ENCODE data around the gene APLF.
A peak's percentile ranks its signal among the peaks of the same experiment; 100 is the strongest.
"Not testable (repeated sequence)": the region's sequence is repeated elsewhere in the genome, so short reads cannot be mapped to it uniquely, and the experiment has no call there.

APLF gene

GRCh38 chr2:68514316-68514929 lies 47.0 kb downstream of the APLF start:
- peaks cover 6% of the 10 kb centered on the region for H3K4me1 Mint-ChIP-seq (ENCODE audit: low read depth)
- no peak overlapping the region for H3K4me3 Mint-ChIP-seq
- no peak overlapping the region for H3K27ac Mint-ChIP-seq
- no peaks in the 10 kb centered on the region for H3K9me3 Mint-ChIP-seq
- intact Hi-C loops (cut with micrococcal nuclease) = no loop called here
- no peaks in the 10 kb centered on the region for H3K27me3 Mint-ChIP-seq
- H3K36me3 Mint-ChIP-seq (ENCODE audit: low read depth) = no peaks in the 10 kb centered on the region

GRCh38 chr2:68516051-68516955 lies 48.9 kb downstream of the APLF start:
- Mint-ChIP-seq H3K27ac (no peak overlapping the region), H3K27me3 (no peaks in the 10 kb centered on the region), H3K4me3 (no peak overlapping the region), H3K9me3 (no peaks in the 10 kb centered on the region), H3K4me1 (ENCODE audit: low read depth) (peaks cover 6% of the 10 kb centered on the region), H3K36me3 (ENCODE audit: low read depth) (no peaks in the 10 kb centered on the region)
- intact Hi-C loops (cut with micrococcal nuclease) = no loop called here

GRCh38 chr2:68519236-68519635 lies 51.9 kb downstream of the APLF start:
- Mint-ChIP-seq H3K4me3 (no peak overlapping the region), H3K27me3 (no peaks in the 10 kb centered on the region), H3K36me3 (ENCODE audit: low read depth) (no peaks in the 10 kb centered on the region), H3K4me1 (ENCODE audit: low read depth) (no peaks in the 10 kb centered on the region), H3K27ac (no peak overlapping the region), H3K9me3 (no peaks in the 10 kb centered on the region)
- intact Hi-C loops (cut with micrococcal nuclease) = no loop called here

GRCh38 chr2:68521037-68521436 lies 53.7 kb downstream of the APLF start:
- H3K27me3 Mint-ChIP-seq = no peaks in the 10 kb centered on the region
- H3K27ac Mint-ChIP-seq = no peak overlapping the region
- H3K4me1 Mint-ChIP-seq (ENCODE audit: low read depth) = no peaks in the 10 kb centered on the region
- no peaks in the 10 kb centered on the region for H3K9me3 Mint-ChIP-seq
- intact Hi-C loops (cut with micrococcal nuclease) = no loop called here
- peaks cover 4% of the 10 kb centered on the region for H3K36me3 Mint-ChIP-seq (ENCODE audit: low read depth)
- H3K4me3 Mint-ChIP-seq = no peak overlapping the region

- H3K4me3 Mint-ChIP-seq; H3K27ac Mint-ChIP-seq; H3K4me1 Mint-ChIP-seq (ENCODE audit: low read depth); H3K27me3 Mint-ChIP-seq; intact Hi-C loops (cut with micrococcal nuclease): not testable (repeated sequence)
- Mint-ChIP-seq H3K36me3 (ENCODE audit: low read depth) (peaks cover 35% of the 10 kb centered on the region), H3K9me3 (peaks cover 13% of the 10 kb centered on the region)
These were observed 59.6 kb downstream of the APLF start for GRCh38 chr2:68526943-68527342.

GRCh38 chr2:68527343-68528081 lies 60.1 kb downstream of the APLF start:
- peaks cover 35% of the 10 kb centered on the region for H3K36me3 Mint-ChIP-seq (ENCODE audit: low read depth)
- H3K27me3 Mint-ChIP-seq; H3K4me3 Mint-ChIP-seq; H3K4me1 Mint-ChIP-seq (ENCODE audit: low read depth); intact Hi-C loops (cut with micrococcal nuclease); H3K27ac Mint-ChIP-seq: not testable (repeated sequence)
- H3K9me3 Mint-ChIP-seq = peaks cover 13% of the 10 kb centered on the region

GRCh38 chr2:68529156-68529555 lies 61.8 kb downstream of the APLF start:
- H3K4me1 Mint-ChIP-seq (ENCODE audit: low read depth); H3K4me3 Mint-ChIP-seq; H3K27me3 Mint-ChIP-seq; intact Hi-C loops (cut with micrococcal nuclease); H3K27ac Mint-ChIP-seq: not testable (repeated sequence)
- Mint-ChIP-seq H3K36me3 (ENCODE audit: low read depth) (peaks cover 35% of the 10 kb centered on the region), H3K9me3 (peaks cover 13% of the 10 kb centered on the region)

- H3K4me3 Mint-ChIP-seq; H3K4me1 Mint-ChIP-seq (ENCODE audit: low read depth); H3K27me3 Mint-ChIP-seq; H3K27ac Mint-ChIP-seq; intact Hi-C loops (cut with micrococcal nuclease): not testable (repeated sequence)
- peaks cover 35% of the 10 kb centered on the region for H3K36me3 Mint-ChIP-seq (ENCODE audit: low read depth)
- peaks cover 13% of the 10 kb centered on the region for H3K9me3 Mint-ChIP-seq
These were observed 62.3 kb downstream of the APLF start for GRCh38 chr2:68529651-68530050.

GRCh38 chr2:68536000-68536399 lies 68.6 kb downstream of the APLF start:
- H3K4me1 Mint-ChIP-seq (ENCODE audit: low read depth) = peaks cover 24% of the 10 kb centered on the region
- intact Hi-C loops (cut with micrococcal nuclease) = loop anchor here (5.0 kb wide), 1 partner anchor 46 kb away; no protein-coding TSS in a partner anchor
- H3K9me3 Mint-ChIP-seq = no peaks in the 10 kb centered on the region
- H3K27me3 Mint-ChIP-seq = no peaks in the 10 kb centered on the region
- no peaks in the 10 kb centered on the region for H3K36me3 Mint-ChIP-seq (ENCODE audit: low read depth)
- H3K4me3 Mint-ChIP-seq = no peak overlapping the region
- no peak overlapping the region for H3K27ac Mint-ChIP-seq

GRCh38 chr2:68537011-68537410 lies 69.6 kb downstream of the APLF start:
- intact Hi-C loops (cut with micrococcal nuclease) = loop anchor here (5.0 kb wide), 1 partner anchor 45 kb away; no protein-coding TSS in a partner anchor
- Mint-ChIP-seq H3K27me3 (no peaks in the 10 kb centered on the region), H3K27ac (peak overlapping the region; percentile 39), H3K36me3 (ENCODE audit: low read depth) (no peaks in the 10 kb centered on the region), H3K9me3 (no peaks in the 10 kb centered on the region), H3K4me1 (ENCODE audit: low read depth) (peaks cover 24% of the 10 kb centered on the region), H3K4me3 (no peak overlapping the region)

- intact Hi-C loops (cut with micrococcal nuclease) = loop anchor here (5.0 kb wide), 1 partner anchor 44 kb away; no protein-coding TSS in a partner anchor
- Mint-ChIP-seq H3K27me3 (no peaks in the 10 kb centered on the region), H3K36me3 (ENCODE audit: low read depth) (no peaks in the 10 kb centered on the region), H3K4me1 (ENCODE audit: low read depth) (peaks cover 24% of the 10 kb centered on the region), H3K27ac (peak overlapping the region; percentile 39), H3K9me3 (no peaks in the 10 kb centered on the region), H3K4me3 (no peak overlapping the region)
These were observed 70.4 kb downstream of the APLF start for GRCh38 chr2:68537809-68538208.

GRCh38 chr2:68544811-68545210 lies 77.4 kb downstream of the APLF start:
- H3K27me3 Mint-ChIP-seq = no peaks in the 10 kb centered on the region

GRCh38 chr2:68548396-68548795 lies 81.0 kb downstream of the APLF start:
- Mint-ChIP-seq H3K4me3 (no peak overlapping the region), H3K9me3 (no peaks in the 10 kb centered on the region), H3K4me1 (ENCODE audit: low read depth) (no peaks in the 10 kb centered on the region), H3K27ac (no peak overlapping the region), H3K27me3 (no peaks in the 10 kb centered on the region), H3K36me3 (ENCODE audit: low read depth) (no peaks in the 10 kb centered on the region)
- intact Hi-C loops (cut with micrococcal nuclease) = no loop called here

More at GRCh38 chr2:68544811-68545210, 77.4 kb downstream of the APLF start:
- Mint-ChIP-seq H3K9me3 (no peaks in the 10 kb centered on the region), H3K4me1 (ENCODE audit: low read depth) (no peaks in the 10 kb centered on the region), H3K36me3 (ENCODE audit: low read depth) (no peaks in the 10 kb centered on the region), H3K27ac (no peak overlapping the region), H3K4me3 (no peak overlapping the region)
- intact Hi-C loops (cut with micrococcal nuclease) = no loop called here

GRCh38 chr2:68553098-68553497 lies 85.7 kb downstream of the APLF start:
- Mint-ChIP-seq H3K27ac (no peak overlapping the region), H3K4me3 (no peak overlapping the region), H3K27me3 (no peaks in the 10 kb centered on the region), H3K36me3 (ENCODE audit: low read depth) (no peaks in the 10 kb centered on the region), H3K9me3 (no peaks in the 10 kb centered on the region), H3K4me1 (ENCODE audit: low read depth) (no peaks in the 10 kb centered on the region)
- intact Hi-C loops (cut with micrococcal nuclease) = no loop called here
